GM18909 (cell line): ENCODE results near the gene NSUN7.
A peak's percentile ranks its signal among the peaks of the same experiment; 100 is the strongest.
"Not testable (repeated sequence)": the region's sequence is repeated elsewhere in the genome, so short reads cannot be mapped to it uniquely, and the experiment has no call there.

Experiments
- ATAC-seq: cut with Tn5 transposase; IDR thresholded peaks from one replicate; pipeline ENCODE4 v1.9.1; 2021; ENCODE audit warnings: mild to moderate bottlenecking; ENCODE audit not compliant: unreplicated experiment, poor library complexity

Gene NSUN7

DNA sequence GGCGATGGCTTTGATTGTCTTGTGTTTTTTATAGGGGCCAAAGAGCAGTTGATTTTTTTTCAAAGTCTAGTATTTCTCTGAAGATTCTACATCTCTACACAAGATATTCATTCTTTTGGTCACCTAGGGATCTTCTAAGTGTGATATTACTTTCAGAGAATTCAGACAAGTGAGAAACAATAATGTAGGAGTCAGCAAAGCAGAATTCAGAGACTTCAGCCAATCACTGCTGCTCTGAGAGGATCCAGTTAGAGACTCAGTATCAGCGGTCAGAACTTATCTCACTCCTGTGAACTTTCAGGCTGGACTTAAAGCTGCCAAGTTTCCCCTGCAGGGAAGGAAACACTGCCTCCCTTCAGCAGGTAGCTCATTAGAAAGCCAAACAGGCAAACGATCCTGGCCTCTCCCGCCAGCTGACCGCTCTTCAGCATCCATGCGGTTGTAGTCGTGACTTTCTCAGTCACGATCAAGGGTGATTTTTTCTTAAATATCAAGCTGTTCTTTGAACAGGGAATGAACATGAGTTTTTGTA is 59.2 kb downstream of the NSUN7 start:
- ATAC-seq = no peak

DNA sequence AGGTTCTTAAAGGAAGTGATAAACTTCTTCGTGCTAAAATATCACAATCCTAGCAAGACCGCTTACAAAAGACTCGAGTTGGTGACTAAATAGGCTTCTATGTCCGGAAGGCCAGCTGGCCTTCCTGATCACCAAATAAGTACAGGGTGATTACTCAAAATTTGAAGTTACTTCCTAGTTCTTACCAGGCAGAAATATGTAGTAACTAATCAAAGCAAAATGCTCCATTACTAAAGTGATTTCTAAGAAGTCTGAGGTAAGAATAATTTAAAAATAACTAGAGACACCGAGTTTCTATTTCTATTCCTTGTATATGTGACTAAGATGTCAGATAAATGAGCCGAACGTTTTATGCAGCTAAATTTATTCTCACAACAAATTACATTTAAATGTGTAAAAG is 62.2 kb downstream of the NSUN7 start:
- no peak for ATAC-seq

DNA sequence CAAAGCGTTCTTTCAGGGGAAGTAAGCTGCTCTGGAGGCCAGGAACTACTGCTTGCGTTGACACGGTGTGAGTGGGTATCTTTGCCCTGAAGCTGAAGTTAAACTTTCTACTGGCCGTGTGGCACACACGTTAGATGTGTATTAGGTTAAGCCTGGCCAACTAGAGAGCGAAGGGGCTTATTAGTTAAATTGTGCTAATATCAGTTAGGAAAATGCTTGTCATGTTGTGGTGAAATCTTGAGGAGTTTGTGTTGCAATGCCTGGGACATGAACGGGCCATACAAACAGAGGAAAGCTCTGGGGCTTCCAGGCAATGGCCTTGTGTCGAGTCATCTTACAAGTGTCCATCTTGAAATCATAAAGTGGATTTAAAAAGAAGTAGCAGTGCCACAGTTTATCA is 62.6 kb downstream of the NSUN7 start:
- no peak for ATAC-seq

DNA sequence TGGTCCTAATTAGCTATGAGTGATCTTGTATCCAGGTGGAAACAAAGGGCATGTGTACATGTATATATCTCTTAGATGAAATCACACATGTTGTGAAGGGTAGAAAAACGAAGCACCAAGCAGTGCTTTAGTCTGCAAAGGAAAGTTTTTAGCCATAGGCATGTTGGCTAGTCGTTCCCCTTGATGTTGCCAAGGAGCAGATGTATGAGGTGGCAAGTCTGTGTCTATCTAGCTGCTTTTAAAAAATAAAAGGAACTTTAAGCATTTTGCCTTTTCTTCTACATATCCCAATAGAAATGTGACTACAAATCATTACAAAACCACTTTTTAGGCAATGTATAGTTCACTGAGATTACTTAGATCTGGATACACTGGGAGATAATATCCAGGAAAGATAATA is 63.1 kb downstream of the NSUN7 start:
- ATAC-seq = no peak

DNA sequence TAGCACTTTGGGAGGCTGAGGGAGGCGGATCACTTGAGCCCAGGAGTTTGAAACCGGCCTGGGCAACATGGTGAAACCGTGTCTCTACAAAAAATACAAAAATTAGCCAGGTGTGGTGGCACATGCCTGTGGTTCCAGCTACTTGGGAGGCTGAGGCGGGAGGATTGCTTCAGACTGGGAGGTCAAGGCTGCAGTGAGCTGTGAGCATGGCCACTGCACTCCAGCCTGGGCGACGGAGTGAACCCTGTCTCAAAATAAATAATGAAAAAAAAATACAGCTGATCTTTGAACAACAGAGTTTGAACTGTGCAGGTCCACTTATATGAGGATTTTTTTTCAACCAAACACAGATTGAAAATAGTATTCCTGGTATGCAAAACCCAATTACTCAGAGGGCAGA is 67.4 kb downstream of the NSUN7 start:
- not testable (repeated sequence) for ATAC-seq

DNA sequence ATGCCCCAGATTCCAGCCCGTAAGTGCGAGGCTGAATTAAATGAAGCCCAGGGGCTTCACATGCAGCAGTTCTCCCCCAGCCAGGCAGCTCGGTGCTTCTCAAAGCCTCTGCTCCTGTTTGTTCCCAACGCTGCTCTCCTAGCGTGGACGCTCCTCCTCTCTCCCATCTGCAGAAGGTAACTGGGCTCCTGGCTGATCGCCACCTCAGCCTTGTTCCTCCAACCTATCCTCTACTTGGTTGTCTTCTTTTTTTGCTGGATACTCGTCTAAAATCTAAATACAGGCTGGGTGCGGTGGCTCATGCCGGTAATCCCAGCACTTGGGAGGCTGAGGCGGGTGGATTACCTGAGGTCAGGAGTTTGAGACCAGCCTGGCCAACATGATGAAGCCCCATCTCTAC is 70.3 kb downstream of the NSUN7 start:
- ATAC-seq = no peak

DNA sequence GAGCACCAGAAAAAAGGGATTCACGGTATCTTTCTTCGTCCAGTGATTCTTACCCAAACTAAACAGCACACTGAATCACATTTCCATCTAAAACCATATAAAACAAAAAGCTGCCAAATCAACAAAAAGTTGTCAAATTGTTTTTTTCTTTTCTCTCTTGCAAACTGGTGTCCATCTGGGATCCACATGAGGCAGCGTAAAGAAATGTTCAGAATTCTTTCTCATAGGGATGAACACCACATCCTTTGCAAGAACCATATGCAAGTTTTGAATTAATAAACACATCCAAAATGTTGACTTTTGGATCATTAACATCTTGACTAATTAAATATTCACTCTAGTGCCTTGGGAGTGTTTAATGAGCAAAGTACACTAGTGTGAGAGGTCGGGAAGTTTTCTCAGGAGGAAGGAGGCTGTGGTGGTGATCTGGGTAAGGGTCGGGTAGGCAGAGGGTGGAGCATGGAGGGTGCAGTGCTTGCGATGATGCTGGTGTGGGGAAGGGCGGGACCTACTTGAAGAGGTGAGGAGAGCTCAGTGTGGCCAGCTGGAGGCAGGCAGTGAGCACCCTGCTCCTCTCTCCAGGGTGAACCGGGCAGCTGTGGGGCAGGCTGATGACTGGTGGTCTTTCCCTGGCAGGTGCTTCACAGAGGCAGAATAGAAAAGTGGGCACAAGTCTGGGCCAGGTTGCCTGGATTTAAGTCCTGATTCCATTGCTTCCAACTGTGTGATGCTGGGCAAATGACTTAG is 72.8 kb downstream of the NSUN7 start:
- ATAC-seq = no peak

DNA sequence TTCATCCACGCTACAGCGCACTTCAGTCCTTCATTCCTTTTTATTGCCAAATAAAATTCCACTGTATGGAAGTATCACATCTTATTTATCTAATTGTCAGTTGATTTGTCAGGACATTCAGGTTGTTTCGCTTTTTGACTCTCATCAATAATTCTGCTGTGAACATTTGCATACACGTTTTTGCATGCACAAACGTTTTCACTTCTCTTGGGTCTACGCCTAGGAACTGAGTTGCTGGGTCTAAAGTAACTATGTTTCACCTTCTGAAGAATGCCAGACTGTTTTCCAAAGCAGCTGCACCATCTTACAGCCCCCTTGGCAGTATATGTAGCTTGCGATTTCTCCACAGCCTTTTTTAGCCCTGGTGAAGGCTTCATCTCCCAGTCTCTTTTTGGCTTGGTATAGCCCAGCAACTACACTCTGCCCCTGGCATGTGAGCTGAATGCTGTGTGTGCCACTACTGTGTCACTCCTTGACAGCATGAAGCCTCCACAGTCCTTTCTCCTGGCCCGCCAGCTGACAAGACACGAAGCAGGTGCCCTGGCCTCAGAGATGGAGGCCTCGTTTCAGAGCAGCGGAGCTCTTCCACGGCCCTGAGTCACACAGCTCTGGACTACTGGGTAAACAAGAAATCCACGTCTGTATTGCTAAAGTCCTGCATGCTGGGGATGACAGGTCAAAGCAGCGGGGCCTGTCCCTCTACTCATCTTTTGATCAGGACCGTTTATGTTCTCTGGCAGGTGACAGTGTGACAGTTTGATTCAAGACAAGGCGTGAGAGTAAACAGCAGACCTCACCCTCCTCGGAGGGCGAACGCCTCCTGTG is 75.5 kb downstream of the NSUN7 start:
- no peak for ATAC-seq

DNA sequence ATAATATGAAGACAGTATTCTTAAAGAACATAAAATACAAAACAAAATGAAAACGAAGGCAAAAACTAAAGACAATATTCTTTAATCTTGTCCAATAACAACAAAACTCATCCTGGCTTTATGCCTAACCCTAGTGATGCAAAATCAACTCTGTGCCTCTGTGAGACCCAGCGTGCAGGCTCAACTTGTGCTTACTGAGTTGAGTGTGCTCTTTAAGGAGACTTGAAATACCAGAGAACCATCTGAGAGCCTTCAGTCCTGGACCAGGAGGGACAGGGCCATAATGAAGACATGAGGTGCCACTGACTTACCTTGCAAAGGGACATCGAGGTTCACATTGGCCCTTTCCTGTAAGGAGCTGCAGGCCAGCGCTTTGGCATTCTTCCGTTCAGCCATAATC is 77.1 kb downstream of the NSUN7 start:
- no peak for ATAC-seq

DNA sequence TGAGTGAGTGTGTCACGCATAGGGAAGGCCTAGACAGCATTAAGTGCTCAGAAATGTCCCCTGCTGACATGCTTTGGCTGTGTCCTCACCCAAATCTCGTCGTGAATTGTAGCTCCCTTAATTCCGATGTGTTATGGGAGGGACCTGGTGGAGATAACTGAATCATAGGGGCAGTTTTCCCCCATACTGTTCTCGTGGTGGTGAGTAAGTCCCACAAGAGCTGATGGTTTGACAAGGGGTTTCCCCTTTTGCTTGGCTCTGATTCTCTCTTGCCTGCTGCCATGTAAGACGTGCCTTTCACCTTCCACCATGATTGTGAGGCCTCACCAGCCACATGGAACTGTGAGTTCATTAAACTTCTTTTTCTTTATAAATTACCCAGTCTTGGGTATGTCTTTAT is 78.0 kb downstream of the NSUN7 start:
- no peak for ATAC-seq

DNA sequence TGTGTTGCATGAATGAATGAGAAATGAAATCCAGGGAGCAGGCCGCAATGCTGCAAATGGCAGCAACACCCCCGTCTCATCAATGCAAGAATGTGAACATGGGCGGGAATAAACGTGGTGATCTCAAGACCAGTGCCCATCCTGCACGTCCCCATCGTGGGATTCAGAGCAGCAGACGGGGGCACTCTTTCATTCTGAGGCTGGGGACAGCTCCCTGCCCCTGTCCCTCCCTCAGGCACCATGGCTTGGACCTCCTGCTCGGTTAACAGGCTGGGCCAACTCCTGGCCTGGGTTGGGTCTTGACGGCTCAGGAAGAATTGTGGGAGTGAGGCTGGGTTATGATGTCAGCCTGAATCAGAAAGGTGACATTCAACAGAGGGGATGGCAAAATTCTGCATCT is 78.9 kb downstream of the NSUN7 start:
- no peak for ATAC-seq

DNA sequence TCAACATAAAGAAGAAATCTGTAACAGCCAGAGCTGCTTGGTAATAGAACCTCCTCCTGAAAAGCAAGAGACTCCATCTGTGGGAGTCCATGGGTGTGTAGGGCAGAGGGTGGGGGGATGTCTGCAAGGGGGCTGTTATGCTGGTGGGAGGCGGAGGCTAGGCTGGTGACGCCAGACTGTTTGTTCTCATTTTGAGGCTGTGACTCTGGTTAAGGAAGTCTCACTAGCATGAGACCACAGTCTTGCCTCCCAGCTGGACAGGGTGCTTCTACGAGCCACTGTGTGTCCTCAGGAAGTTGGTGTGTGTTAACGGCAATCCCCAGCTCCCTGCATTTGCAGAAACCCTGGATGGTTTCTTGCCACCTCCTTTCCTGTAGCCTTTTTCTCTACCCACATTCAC is 79.8 kb downstream of the NSUN7 start:
- no peak for ATAC-seq

DNA sequence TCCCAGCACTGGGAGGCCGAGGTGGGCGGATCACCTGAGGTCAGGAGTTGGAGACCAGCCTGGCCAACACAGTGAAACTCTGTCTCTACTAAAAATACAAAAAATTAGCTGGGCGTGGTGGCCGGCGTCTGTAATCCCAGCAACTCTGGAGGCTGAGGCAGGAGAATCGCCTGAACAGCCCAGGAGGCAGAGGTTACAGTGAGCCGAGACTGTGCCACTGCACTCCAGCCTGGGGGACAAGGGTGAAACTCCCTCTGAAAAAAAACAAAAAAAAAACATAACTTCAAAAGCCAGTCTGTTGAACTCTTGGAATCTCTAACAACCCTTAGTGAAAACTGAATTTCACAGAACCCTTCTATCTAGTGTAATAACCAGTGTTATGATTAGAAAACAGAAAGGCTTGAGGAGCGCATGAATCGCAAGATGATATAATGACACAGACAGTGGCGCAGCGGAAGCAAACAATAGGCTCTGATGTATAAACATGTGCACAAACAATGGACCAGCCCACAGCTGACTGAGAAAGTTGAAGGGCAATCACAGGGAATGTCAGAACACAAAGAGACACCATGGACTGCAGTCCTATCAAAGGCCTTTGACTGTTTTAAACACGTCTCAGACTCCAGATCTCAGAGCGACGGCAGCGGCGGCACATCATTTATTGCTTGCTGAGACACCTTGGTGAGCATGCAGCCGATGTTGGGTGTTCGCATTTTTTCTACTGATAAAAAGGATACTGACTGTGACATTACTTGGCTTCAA is 81.6 kb downstream of the NSUN7 start:
- ATAC-seq = no peak

DNA sequence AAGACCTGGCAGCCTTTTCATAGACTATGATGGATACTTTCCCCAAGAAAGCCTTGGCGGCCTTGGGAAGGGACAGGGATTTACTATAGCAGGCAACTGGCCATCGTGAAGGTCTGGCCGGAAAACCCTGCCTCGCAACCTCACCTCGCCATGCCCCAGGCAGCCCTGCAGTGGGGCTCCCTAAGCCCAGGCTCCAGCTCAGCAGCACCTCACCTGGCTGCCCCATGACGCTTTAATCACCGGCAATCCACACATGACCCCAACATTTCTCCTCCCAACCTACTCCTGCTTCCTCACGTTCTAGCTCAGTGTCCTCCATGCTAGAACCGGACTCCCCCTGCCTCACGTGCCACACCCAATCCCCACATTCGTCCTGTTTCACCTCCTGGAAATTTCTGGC is 82.4 kb downstream of the NSUN7 start:
- ATAC-seq = no peak

DNA sequence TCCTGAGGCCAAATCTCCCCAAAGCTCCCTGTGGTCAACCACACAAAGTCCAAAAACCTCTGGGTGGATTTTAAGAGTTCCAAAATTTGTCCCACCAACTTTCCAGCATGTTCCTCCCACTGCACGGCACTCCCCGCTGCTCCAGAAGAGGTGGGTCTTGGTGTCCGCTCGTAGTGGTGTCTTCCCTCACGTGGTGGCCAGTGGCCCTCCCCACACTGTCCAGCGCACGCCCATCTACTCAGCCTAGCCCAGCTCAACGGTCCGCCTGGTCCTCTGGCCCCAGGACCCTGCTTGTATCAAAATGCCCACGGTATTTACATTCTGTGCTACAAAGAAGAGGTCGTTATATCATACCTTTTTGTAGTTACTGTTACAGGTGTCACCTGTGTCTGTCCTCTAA is 83.5 kb downstream of the NSUN7 start:
- ATAC-seq = no peak

DNA sequence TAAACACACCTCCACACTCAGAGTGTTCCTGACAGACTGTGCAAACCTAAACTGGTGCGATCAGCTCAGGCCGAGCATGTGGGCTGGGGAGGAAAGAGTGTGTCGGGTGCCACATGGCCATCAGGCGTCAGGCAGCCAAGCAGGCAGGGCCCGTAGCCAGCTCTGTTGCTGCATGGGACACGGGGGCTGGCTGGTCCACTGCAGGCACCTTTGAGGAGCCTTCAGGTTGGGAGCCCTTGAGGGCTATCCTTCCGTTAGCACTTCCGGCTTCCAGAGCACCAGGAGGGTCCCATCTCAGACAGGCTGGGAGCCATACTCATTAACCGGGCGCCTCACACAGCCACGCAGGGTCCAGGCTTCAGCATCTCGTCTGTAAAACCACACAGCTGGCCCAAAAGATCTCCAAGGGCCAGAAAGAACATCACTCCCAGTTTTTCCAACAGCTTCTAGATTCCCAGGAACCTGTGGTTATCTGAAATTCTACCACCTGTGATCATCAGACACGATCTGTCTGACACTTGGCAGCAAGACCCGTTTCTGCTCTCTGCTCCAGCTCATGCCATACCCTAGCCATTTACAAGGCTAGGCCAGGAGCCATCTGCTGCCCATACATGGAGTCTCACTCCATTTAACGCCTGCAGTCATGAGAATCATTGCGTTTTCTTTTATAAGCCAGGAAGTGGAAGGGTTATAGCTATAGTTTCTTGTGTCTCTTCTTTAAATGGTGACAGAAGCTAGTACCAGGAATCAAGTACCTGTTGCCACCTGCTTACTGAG is 87.5 kb downstream of the NSUN7 start:
- ATAC-seq = no peak

DNA sequence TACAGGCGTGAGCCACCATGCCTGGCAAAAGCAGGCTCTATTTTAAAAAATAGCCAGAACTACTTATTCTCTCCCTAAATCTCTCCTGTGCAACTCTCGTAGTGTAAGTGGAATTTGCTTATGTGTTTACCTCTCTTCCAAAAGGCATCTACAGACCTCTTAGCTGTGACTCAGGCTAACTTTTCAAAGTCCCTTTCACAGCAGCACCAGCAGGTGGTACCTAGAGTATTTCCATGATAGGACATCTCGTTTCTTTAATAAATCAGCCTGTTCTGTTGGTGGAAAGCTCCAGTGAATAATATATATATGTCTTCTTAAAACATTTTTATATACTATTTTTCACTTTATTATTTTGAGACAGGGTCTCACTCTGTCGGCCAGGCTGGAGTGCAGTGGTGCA is 89.0 kb downstream of the NSUN7 start:
- ATAC-seq = no peak

DNA sequence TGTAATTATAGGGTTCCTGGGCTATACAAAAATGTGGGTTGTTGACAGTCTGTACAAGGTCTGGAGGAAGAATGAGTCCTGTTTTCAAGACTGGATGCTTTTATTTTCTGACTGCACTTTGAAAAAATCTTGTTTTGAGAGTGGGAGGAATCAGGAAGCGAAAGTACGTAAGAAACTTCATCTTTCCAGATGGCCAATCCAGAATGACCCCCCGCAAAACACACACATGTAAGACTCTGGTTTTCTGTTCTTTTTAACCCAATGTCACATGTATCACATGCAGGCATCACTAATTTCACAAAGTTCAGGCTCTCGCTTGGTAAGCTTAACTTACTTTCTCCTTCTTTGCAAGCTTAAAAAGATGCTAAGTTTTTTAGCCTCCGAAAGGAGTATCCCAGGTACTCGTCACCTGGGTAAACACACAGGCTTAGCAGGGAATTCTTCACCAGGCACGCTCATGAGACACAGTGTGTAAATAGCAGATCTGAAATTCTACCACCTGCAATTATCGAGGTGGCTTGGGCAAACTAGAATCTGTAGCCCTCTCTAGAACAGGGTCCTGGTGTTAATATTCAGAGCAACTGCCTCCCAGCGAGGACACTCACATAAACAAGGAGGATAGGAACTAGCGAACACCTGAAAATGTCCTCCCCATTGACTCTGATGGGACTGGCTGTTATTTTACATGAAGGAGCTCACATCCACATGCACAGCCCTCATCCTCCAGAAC is 90.7 kb downstream of the NSUN7 start:
- peak; percentile 34 for ATAC-seq

DNA sequence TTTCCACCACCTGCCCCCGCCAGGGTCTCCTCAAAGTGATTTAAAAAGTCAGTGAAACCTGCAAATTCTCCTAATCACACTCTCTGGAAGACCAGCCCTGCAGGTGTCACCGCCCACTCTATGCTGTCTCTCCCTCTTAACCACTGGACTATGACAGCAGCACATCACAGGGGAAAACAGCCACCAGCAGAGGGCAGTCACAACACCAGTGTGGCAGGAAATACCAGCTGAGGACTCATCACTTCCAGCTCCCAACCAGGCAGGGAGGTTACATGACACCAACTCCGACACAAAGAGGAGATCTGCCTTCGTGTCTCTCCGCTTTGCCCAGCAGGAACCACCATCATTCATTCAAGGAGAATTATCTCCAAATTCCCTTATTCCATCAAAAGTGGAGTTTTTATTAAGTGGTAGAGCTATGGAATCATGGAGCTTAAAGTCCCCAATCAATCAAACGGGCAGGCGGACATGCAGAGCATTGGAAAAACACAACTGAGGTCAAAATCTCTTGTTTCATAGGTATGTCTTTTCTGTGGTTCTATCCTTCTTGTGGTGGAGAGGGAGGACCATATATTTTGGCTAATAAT is 91.3 kb downstream of the NSUN7 start:
- ATAC-seq = peak; percentile 76
